WTC11 (cell line): ENCODE results near the gene XCL1. TPM values are rescaled to one million over a fixed set of nuclear protein-coding genes. Genes with fewer than 3 reads are reported as not detected.

Source experiments
- ATAC-seq: fragments of 200-7000 bp; cut with Tn5 transposase; 2 replicates; pipeline ENCODE4 v1.10.0; 2021; ENCODE audit warnings: mild to moderate bottlenecking, moderate library complexity
- CTCF ChIA-PET: fragments of 300-600 bp; sonication (Branson Sonifier 250); formaldehyde crosslinking; loops from one replicate; lab custom pipeline; 2021; ENCODE audit warnings: antibody characterized with exemption; lab: Charles Lee
- POLR2A ChIA-PET: fragments of 350-600 bp; sonication (Branson Sonifier 250); formaldehyde crosslinking; loops from one replicate; lab custom pipeline; 2021; ENCODE audit warnings: antibody characterized with exemption; lab: Charles Lee
- DNase-seq: peaks from one replicate; pipeline ENCODE4 v3.0.0; 2021; ENCODE audit warnings: low spot score
- H3K27ac Mint-ChIP-seq: 2 replicates; pipeline ENCODE4 v1.8.0; 2021; ENCODE audit warnings: mixed read lengths
- H3K27me3 Mint-ChIP-seq: 2 replicates; pipeline ENCODE4 v1.8.0; 2021; ENCODE audit warnings: low read depth, mild to moderate bottlenecking, moderate library complexity, mixed read lengths
- H3K36me3 Mint-ChIP-seq: 2 replicates; pipeline ENCODE4 v1.8.0; 2021; ENCODE audit warnings: mixed read lengths
- H3K4me1 Mint-ChIP-seq: 2 replicates; pipeline ENCODE4 v1.8.0; 2022; ENCODE audit warnings: mixed read lengths
- H3K4me3 Mint-ChIP-seq: 2 replicates; pipeline ENCODE4 v1.8.0; 2021; ENCODE audit warnings: mild to moderate bottlenecking, moderate library complexity, mixed read lengths
- H3K9me3 Mint-ChIP-seq: 2 replicates; pipeline ENCODE4 v1.8.0; 2021; ENCODE audit warnings: mixed read lengths
- CBFB ChIP-seq: sonication (generic); formaldehyde crosslinking; IDR thresholded peaks from 2 replicates; pipeline ENCODE4 v1.8.1; 2022; ENCODE audit warnings: mild to moderate bottlenecking, low read depth, missing genetic modification reagents
- CDX4 ChIP-seq: fragments of 250-450 bp; sonication (Bioruptor Pico); IDR thresholded peaks from 2 replicates; pipeline ENCODE4 v1.9.0; 2021; ENCODE audit warnings: moderate library complexity, mild to moderate bottlenecking, inconsistent platforms, borderline replicate concordance
- CREB1 ChIP-seq: sonication (generic); formaldehyde crosslinking; IDR thresholded peaks from 2 replicates; pipeline ENCODE4 v1.8.0; 2023; ENCODE audit warnings: mild to moderate bottlenecking, missing genetic modification reagents
- ESRRA ChIP-seq: sonication (generic); formaldehyde crosslinking; IDR thresholded peaks from 2 replicates; pipeline ENCODE4 v1.8.1; 2022; ENCODE audit warnings: mild to moderate bottlenecking, missing genetic modification reagents, borderline replicate concordance
- ETV6 ChIP-seq: sonication (generic); formaldehyde crosslinking; IDR thresholded peaks from 2 replicates; pipeline ENCODE4 v1.8.1; 2022; ENCODE audit warnings: mild to moderate bottlenecking, missing genetic modification reagents
- FOXJ3 ChIP-seq: sonication (generic); formaldehyde crosslinking; IDR thresholded peaks from 2 replicates; pipeline ENCODE4 v1.9.0; 2021; ENCODE audit warnings: missing genetic modification reagents, mild to moderate bottlenecking, borderline replicate concordance
- FOXP4 ChIP-seq: sonication (generic); formaldehyde crosslinking; IDR thresholded peaks from 2 replicates; pipeline ENCODE4 v1.8.0; 2022; ENCODE audit warnings: mild to moderate bottlenecking, missing genetic modification reagents
- GABPB1 ChIP-seq: sonication (generic); formaldehyde crosslinking; IDR thresholded peaks from 2 replicates; pipeline ENCODE4 v1.8.1; 2023; ENCODE audit warnings: mild to moderate bottlenecking, missing genetic modification reagents
- HMGXB4 ChIP-seq: sonication (generic); formaldehyde crosslinking; IDR thresholded peaks from 2 replicates; pipeline ENCODE4 v1.8.1; 2023; ENCODE audit warnings: mild to moderate bottlenecking, moderate library complexity, missing genetic modification reagents
- IRF2 ChIP-seq: sonication (generic); formaldehyde crosslinking; IDR thresholded peaks from 2 replicates; pipeline ENCODE4 v1.8.0; 2022; ENCODE audit warnings: low read depth, missing genetic modification reagents, borderline replicate concordance
- MXD4 ChIP-seq: fragments of 250-450 bp; sonication (Bioruptor Pico); IDR thresholded peaks from 2 replicates; pipeline ENCODE4 v1.8.0; 2021; ENCODE audit warnings: mild to moderate bottlenecking, moderate library complexity, borderline replicate concordance
- MYBL2 ChIP-seq: sonication (generic); formaldehyde crosslinking; IDR thresholded peaks from 2 replicates; pipeline ENCODE4 v1.8.1; 2023; ENCODE audit warnings: mild to moderate bottlenecking, moderate library complexity, missing genetic modification reagents
- NFATC4 ChIP-seq: fragments of 250-450 bp; sonication (Bioruptor Pico); IDR thresholded peaks from 2 replicates; pipeline ENCODE4 v1.9.0; 2021; ENCODE audit warnings: mild to moderate bottlenecking
- NFYB ChIP-seq: sonication (generic); formaldehyde crosslinking; conservative IDR thresholded peaks from 2 replicates; pipeline ENCODE4 v1.8.0; 2022; ENCODE audit warnings: low read depth, missing genetic modification reagents
- NR1H2 ChIP-seq: sonication (generic); formaldehyde crosslinking; IDR thresholded peaks from 2 replicates; pipeline ENCODE4 v1.9.0; 2021; ENCODE audit warnings: mild to moderate bottlenecking, moderate library complexity, missing genetic modification reagents
- NR3C1 ChIP-seq: sonication (generic); formaldehyde crosslinking; conservative IDR thresholded peaks from 2 replicates; pipeline ENCODE4 v1.8.1; 2023; ENCODE audit warnings: low read depth, mild to moderate bottlenecking, missing genetic modification reagents
- RELA ChIP-seq: sonication (generic); formaldehyde crosslinking; IDR thresholded peaks from 2 replicates; pipeline ENCODE4 v1.8.1; 2022; ENCODE audit warnings: missing genetic modification reagents, mild to moderate bottlenecking, borderline replicate concordance
- SMAD3 ChIP-seq: sonication (generic); formaldehyde crosslinking; IDR thresholded peaks from 2 replicates; pipeline ENCODE4 v1.8.0; 2022; ENCODE audit warnings: missing genetic modification reagents, mild to moderate bottlenecking, borderline replicate concordance
- SMAD4 ChIP-seq: sonication (generic); formaldehyde crosslinking; IDR thresholded peaks from 2 replicates; pipeline ENCODE4 v1.8.0; 2022; ENCODE audit warnings: mild to moderate bottlenecking, missing genetic modification reagents
- TEAD1 ChIP-seq: sonication (generic); formaldehyde crosslinking; IDR thresholded peaks from 2 replicates; pipeline ENCODE4 v1.8.0; 2022; ENCODE audit warnings: mild to moderate bottlenecking, missing genetic modification reagents
- TEAD4 ChIP-seq: sonication (generic); formaldehyde crosslinking; IDR thresholded peaks from 2 replicates; pipeline ENCODE4 v1.8.0; 2022; ENCODE audit warnings: mild to moderate bottlenecking, missing genetic modification reagents
- USF1 ChIP-seq: sonication (generic); formaldehyde crosslinking; IDR thresholded peaks from 2 replicates; pipeline ENCODE4 v1.8.0; 2022; ENCODE audit warnings: mild to moderate bottlenecking, missing genetic modification reagents
- ZNF138 ChIP-seq: sonication (generic); formaldehyde crosslinking; conservative IDR thresholded peaks from 2 replicates; pipeline ENCODE4 v1.8.1; 2022; ENCODE audit warnings: mild to moderate bottlenecking, moderate library complexity, missing genetic modification reagents
- ZNF232 ChIP-seq: sonication (generic); formaldehyde crosslinking; IDR thresholded peaks from 2 replicates; pipeline ENCODE4 v1.8.0; 2022; ENCODE audit warnings: mild to moderate bottlenecking, missing genetic modification reagents
- ZNF423 ChIP-seq: fragments of 250-450 bp; sonication (Bioruptor Pico); IDR thresholded peaks from 2 replicates; pipeline ENCODE4 v2.1.2; 2022; ENCODE audit warnings: mild to moderate bottlenecking, moderate library complexity
- ZNF512 ChIP-seq: sonication (generic); formaldehyde crosslinking; IDR thresholded peaks from 2 replicates; pipeline ENCODE4 v1.8.1; 2022; ENCODE audit warnings: missing genetic modification reagents, borderline replicate concordance
- total RNA-seq: library from RNA; stranded (reverse); gene quantifications from 3 replicates; pipeline ENCODE4 v1.2.3, GENCODE V29; 2021

The XCL1 gene
- total RNA-seq, 1 experiment from 2014 or later = 1.1 TPM

DNA sequence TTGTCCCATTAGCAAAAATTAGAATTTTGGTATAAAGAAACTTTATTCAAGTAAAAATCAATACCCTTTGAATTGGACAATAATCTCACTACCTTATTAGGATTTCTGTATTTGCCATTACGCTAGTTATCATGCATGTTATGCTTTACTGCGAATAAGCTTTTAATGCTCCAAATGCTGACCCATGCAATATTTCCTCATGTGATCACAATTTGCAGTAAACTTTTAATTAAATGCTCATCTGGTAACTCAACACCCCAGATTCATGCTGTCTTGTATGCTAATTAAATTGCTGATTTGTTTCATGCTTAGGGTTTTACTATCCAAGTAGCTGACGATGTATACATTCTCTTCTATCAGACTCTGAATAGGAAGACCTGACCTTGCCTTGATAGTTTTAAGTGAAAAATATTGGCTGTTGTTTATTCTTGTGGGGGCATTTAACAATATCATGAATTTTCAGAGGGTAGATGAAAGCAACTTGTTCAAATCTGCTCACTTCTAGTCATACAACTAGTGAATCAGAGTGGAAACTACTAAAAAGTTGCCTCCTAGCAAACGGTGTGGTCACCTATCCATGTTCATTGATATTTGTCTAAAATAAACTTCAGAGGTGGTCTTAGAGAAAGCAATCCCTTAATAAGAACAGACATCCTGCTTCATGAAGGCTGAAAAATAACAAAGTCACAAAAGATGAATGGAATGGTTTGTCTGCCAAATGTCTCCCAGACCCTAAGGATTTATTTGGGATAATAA is 5.6 kb downstream of the XCL1 start:
- no peak for ATAC-seq
- TF ChIP-seq RELA (CRISPR knock-in tag) (no peak), ZNF138 (no peak), ESRRA (no peak), FOXJ3 (CRISPR knock-in tag) (no peak), ZNF512 (CRISPR knock-in tag) (no peak), MXD4 (no peak), USF1 (no peak), TEAD4 (CRISPR knock-in tag) (no peak)
- TF ChIP-seq, all 79 proteins: peak for 0
- H3K27me3 Mint-ChIP-seq = no peaks in the 10 kb centered on the region
- no peak overlapping the region for H3K27ac Mint-ChIP-seq
- POLR2A ChIA-PET = no interaction called here
- H3K4me1 Mint-ChIP-seq = peaks cover 6% of the 10 kb centered on the region; the same call in 1 of the 2 replicates
- DNase-seq = no peak
- H3K9me3 Mint-ChIP-seq = peaks cover 3% of the 10 kb centered on the region; the same call in 1 of the 2 replicates
- H3K36me3 Mint-ChIP-seq = no peaks in the 10 kb centered on the region
- CTCF ChIA-PET = interaction anchor here (1.3 to 2.1 kb wide), 2 partner anchors 21 to 239 kb away, joined by 4 to 6 read pairs; no protein-coding TSS in a partner anchor
- H3K4me3 Mint-ChIP-seq = no peak overlapping the region

DNA sequence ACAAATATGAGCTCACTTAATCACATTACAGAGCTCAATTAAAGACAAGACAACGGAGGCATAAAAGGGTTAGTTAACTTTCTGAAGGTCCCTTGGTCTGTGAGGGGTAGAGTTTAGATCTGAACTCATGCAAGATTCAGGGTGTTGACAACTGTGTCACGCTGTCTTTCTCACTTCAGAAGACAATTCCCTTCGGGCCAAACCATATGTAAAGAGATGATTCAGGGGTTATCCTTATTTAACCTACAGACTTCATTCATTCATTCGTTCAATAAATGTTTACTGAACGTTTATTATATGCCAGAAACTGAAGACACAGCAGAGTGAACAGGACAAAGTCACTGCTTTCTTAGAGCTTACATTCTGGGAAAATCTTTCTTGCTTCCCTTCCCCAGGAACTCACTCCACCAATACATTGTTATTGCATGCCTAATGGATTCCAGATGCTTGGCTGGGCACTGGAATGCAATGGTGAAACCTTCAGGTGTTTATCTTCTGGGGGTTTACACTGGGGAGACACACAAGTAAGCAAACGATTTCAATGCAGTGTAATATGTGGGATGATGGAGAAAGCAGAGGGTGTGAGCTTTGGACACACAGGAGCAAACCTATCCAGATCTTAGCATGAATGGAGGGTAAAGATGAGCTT is 6.4 kb downstream of the XCL1 start:
- Mint-ChIP-seq H3K4me3 (no peak overlapping the region), H3K4me1 (peaks cover 6% of the 10 kb centered on the region; the same call in 1 of the 2 replicates), H3K9me3 (peaks cover 9% of the 10 kb centered on the region), H3K27me3 (no peaks in the 10 kb centered on the region), H3K36me3 (no peaks in the 10 kb centered on the region), H3K27ac (0 out of 2 replicates have a peak overlapping the region, but pooled peaks have one; percentile 0)
- POLR2A ChIA-PET = no interaction called here
- DNase-seq (no peak), ATAC-seq (no peak)
- TF ChIP-seq SMAD4 (CRISPR knock-in tag) = no peak
- no peak for TF ChIP-seq TEAD1
- TF ChIP-seq IRF2 (CRISPR knock-in tag) = no peak
- TF ChIP-seq NR1H2 (CRISPR knock-in tag) = no peak
- TF ChIP-seq NFATC4 = no peak
- TF ChIP-seq GABPB1 (CRISPR knock-in tag) = no peak
- no peak for TF ChIP-seq CBFB
- TF ChIP-seq MYBL2 (CRISPR knock-in tag) = no peak
- no peak for TF ChIP-seq NFYB (CRISPR knock-in tag)
- no peak for TF ChIP-seq ZNF138
- no peak for TF ChIP-seq SMAD3 (CRISPR knock-in tag)
- TF ChIP-seq ZNF423 (CRISPR knock-in tag) = no peak
- no peak for TF ChIP-seq ETV6 (CRISPR knock-in tag)
- TF ChIP-seq HMGXB4 (CRISPR knock-in tag) = no peak
- TF ChIP-seq CDX4 (CRISPR knock-in tag) = no peak
- TF ChIP-seq TEAD4 (CRISPR knock-in tag) = no peak
- no peak for TF ChIP-seq FOXP4 (CRISPR knock-in tag)
- TF ChIP-seq CREB1 (CRISPR knock-in tag) = no peak
- TF ChIP-seq NR3C1 (CRISPR knock-in tag) = no peak
- no peak for TF ChIP-seq ZNF232 (CRISPR knock-in tag)
- CTCF ChIA-PET = interaction anchor here (1.3 to 2.1 kb wide), 2 partner anchors 21 to 240 kb away, joined by 4 to 6 read pairs; no protein-coding TSS in a partner anchor
